HEK293 (cell line): ENCODE measurements around the gene NUCB1.

Experiments
- ATF2 ChIP-seq: fragments of 450-650 bp; formaldehyde crosslinking; IDR thresholded peaks from 2 replicates; pipeline ENCODE4 v1.5.1; 2016; ENCODE audit warnings: missing biosample characterization, missing genetic modification characterization, low read depth
- EGR2 ChIP-seq: fragments of 450-650 bp; formaldehyde crosslinking; IDR thresholded peaks from 2 replicates; pipeline ENCODE4 v1.5.1; 2016; ENCODE audit warnings: low read depth, missing biosample characterization, missing genetic modification characterization
- HOXD13 ChIP-seq: sonication (generic); formaldehyde crosslinking; IDR thresholded peaks from 2 replicates; pipeline ENCODE4 v1.8.0; 2022; ENCODE audit warnings: missing genetic modification reagents, borderline replicate concordance
- OVOL3 ChIP-seq: fragments of 450-650 bp; formaldehyde crosslinking; IDR thresholded peaks from 2 replicates; pipeline ENCODE4 v1.5.1; 2016; ENCODE audit warnings: missing biosample characterization, missing genetic modification characterization
- PRDM2 ChIP-seq: fragments of 450-650 bp; formaldehyde crosslinking; IDR thresholded peaks from 2 replicates; pipeline ENCODE4 v1.5.1; 2016; ENCODE audit warnings: missing biosample characterization, missing genetic modification characterization, borderline replicate concordance
- PRDM4 ChIP-seq: fragments of 450-650 bp; formaldehyde crosslinking; IDR thresholded peaks from 2 replicates; pipeline ENCODE4 v1.5.1; 2017; ENCODE audit warnings: missing biosample characterization, missing genetic modification characterization
- SP3 ChIP-seq: fragments of 450-650 bp; formaldehyde crosslinking; IDR thresholded peaks from 2 replicates; pipeline ENCODE4 v1.5.1; 2016; ENCODE audit warnings: missing biosample characterization, missing genetic modification characterization
- ZBTB10 ChIP-seq: fragments of 450-650 bp; formaldehyde crosslinking; IDR thresholded peaks from 2 replicates; pipeline ENCODE4 v1.5.1; 2016; ENCODE audit warnings: missing biosample characterization, missing genetic modification characterization
- ZBTB17 ChIP-seq: fragments of 450-650 bp; formaldehyde crosslinking; IDR thresholded peaks from 2 replicates; pipeline ENCODE4 v1.5.1; 2016; ENCODE audit warnings: missing biosample characterization, missing genetic modification characterization
- ZFP3 ChIP-seq: fragments of 450-650 bp; formaldehyde crosslinking; IDR thresholded peaks from 2 replicates; pipeline ENCODE4 v1.5.1; 2016; ENCODE audit warnings: low read depth, missing biosample characterization, missing genetic modification characterization
- ZFP37 ChIP-seq: fragments of 450-650 bp; formaldehyde crosslinking; IDR thresholded peaks from 2 replicates; pipeline ENCODE4 v1.5.1; 2016; ENCODE audit warnings: missing biosample characterization, missing genetic modification characterization
- ZFP41 ChIP-seq: fragments of 450-650 bp; formaldehyde crosslinking; IDR thresholded peaks from 2 replicates; pipeline ENCODE4 v1.5.1; 2016; ENCODE audit warnings: missing biosample characterization, missing genetic modification characterization, borderline replicate concordance
- ZNF140 ChIP-seq: fragments of 450-650 bp; formaldehyde crosslinking; IDR thresholded peaks from 2 replicates; pipeline ENCODE4 v1.5.1; 2016; ENCODE audit warnings: missing biosample characterization, missing genetic modification characterization
- ZNF146 ChIP-seq: fragments of 450-650 bp; formaldehyde crosslinking; IDR thresholded peaks from 2 replicates; pipeline ENCODE4 v1.5.1; 2016; ENCODE audit warnings: missing biosample characterization, missing genetic modification characterization
- ZNF155 ChIP-seq: fragments of 450-650 bp; formaldehyde crosslinking; IDR thresholded peaks from 2 replicates; pipeline ENCODE4 v1.5.1; 2016; ENCODE audit warnings: missing biosample characterization, missing genetic modification characterization
- ZNF18 ChIP-seq: fragments of 450-650 bp; formaldehyde crosslinking; IDR thresholded peaks from 2 replicates; pipeline ENCODE4 v1.5.1; 2016; ENCODE audit warnings: missing biosample characterization, missing genetic modification characterization
- ZNF23 ChIP-seq: fragments of 450-650 bp; formaldehyde crosslinking; IDR thresholded peaks from 2 replicates; pipeline ENCODE4 v1.5.1; 2016; ENCODE audit warnings: missing biosample characterization, missing genetic modification characterization, borderline replicate concordance
- ZNF324 ChIP-seq: fragments of 450-650 bp; formaldehyde crosslinking; IDR thresholded peaks from 2 replicates; pipeline ENCODE4 v1.5.1; 2016; ENCODE audit warnings: missing biosample characterization, missing genetic modification characterization
- ZNF391 ChIP-seq: fragments of 450-650 bp; formaldehyde crosslinking; IDR thresholded peaks from 2 replicates; pipeline ENCODE4 v1.5.1; 2016; ENCODE audit warnings: low read depth, missing biosample characterization, missing genetic modification characterization, borderline replicate concordance
- ZNF473 ChIP-seq: fragments of 450-650 bp; formaldehyde crosslinking; IDR thresholded peaks from 2 replicates; pipeline ENCODE4 v1.5.1; 2017; ENCODE audit warnings: missing biosample characterization, missing genetic modification characterization
- ZNF544 ChIP-seq: fragments of 450-650 bp; formaldehyde crosslinking; IDR thresholded peaks from 2 replicates; pipeline ENCODE4 v1.5.0; 2017; ENCODE audit warnings: missing biosample characterization, missing genetic modification characterization
- ZNF555 ChIP-seq: fragments of 450-650 bp; formaldehyde crosslinking; conservative IDR thresholded peaks from 2 replicates; pipeline ENCODE4 v1.5.1; 2017; ENCODE audit warnings: missing biosample characterization, mild to moderate bottlenecking, missing genetic modification characterization, inconsistent platforms
- ZNF623 ChIP-seq: fragments of 450-650 bp; formaldehyde crosslinking; IDR thresholded peaks from 2 replicates; pipeline ENCODE4 v1.5.1; 2016; ENCODE audit warnings: missing biosample characterization, missing genetic modification characterization
- ZNF626 ChIP-seq: fragments of 450-650 bp; sonication (Bioruptor Pico); formaldehyde crosslinking; IDR thresholded peaks from 2 replicates; pipeline ENCODE4 v1.5.1; 2018; ENCODE audit warnings: missing biosample characterization, missing genetic modification characterization, inconsistent platforms
- ZNF664 ChIP-seq: fragments of 450-650 bp; formaldehyde crosslinking; IDR thresholded peaks from 2 replicates; pipeline ENCODE4 v1.5.1; 2016; ENCODE audit warnings: missing biosample characterization, missing genetic modification characterization
- ZNF777 ChIP-seq: fragments of 450-650 bp; formaldehyde crosslinking; IDR thresholded peaks from 2 replicates; pipeline ENCODE4 v1.5.1; 2017; ENCODE audit warnings: missing biosample characterization, missing genetic modification characterization, borderline replicate concordance

NUCB1 gene

GRCh38 chr19:48954595-48955307 lies 54.6 kb downstream of the NUCB1 start, which contains the start of gene BAX (continued):
- no peak for TF ChIP-seq ZNF664 (tag by site-specific recombination)
- TF ChIP-seq ZBTB17 (tag by site-specific recombination): peak; percentile 68; the same call in 1 of the 2 replicates
- TF ChIP-seq ZNF555 (tag by site-specific recombination): no peak
- no peak for TF ChIP-seq HOXD13
- no peak for TF ChIP-seq ZNF473
- TF ChIP-seq ZFP41: no peak
- TF ChIP-seq ATF2 (tag by site-specific recombination): no peak
- no peak for TF ChIP-seq ZNF626 (tag by site-specific recombination)
- TF ChIP-seq ZBTB10: no peak
- peak; percentile 24; the same call in 1 of the 2 replicates for TF ChIP-seq ZNF777
- TF ChIP-seq PRDM2 (tag by site-specific recombination): no peak
- 0 out of 2 replicates have a peak, but pooled peaks have one; percentile 34 for TF ChIP-seq ZFP37 (tag by site-specific recombination)
- peak; percentile 72; the same call in 1 of the 2 replicates for TF ChIP-seq OVOL3
- no peak for TF ChIP-seq ZNF23 (tag by site-specific recombination)
- TF ChIP-seq ZNF391 (tag by site-specific recombination): 0 out of 2 replicates have a peak, but pooled peaks have one; percentile 46
- TF ChIP-seq ZNF140 (tag by site-specific recombination): 0 out of 2 replicates have a peak, but pooled peaks have one; percentile 26
- no peak for TF ChIP-seq ZFP3 (tag by site-specific recombination)
- TF ChIP-seq PRDM4 (tag by site-specific recombination): peak; percentile 61; the same call in 1 of the 2 replicates
- TF ChIP-seq ZNF324: no peak
- peak; percentile 64 for TF ChIP-seq SP3 (tag by site-specific recombination)
- TF ChIP-seq ZNF155 (tag by site-specific recombination): no peak
- peak; percentile 20; the same call in 1 of the 2 replicates for TF ChIP-seq EGR2 (tag by site-specific recombination)
- TF ChIP-seq ZNF146 (tag by site-specific recombination): no peak
- TF ChIP-seq ZNF544 (tag by site-specific recombination): no peak
- TF ChIP-seq ZNF18 (tag by site-specific recombination): no peak
- no peak for TF ChIP-seq ZNF623
